GM12874 (cell line): Measurements from ENCODE around the gene CBX5.

Experiments
- CTCF ChIP-seq: IDR thresholded peaks from 2 replicates; pipeline ENCODE4 v1.5.1; 2011; ENCODE audit warnings: low read depth, mild to moderate bottlenecking, control low read depth, low read length, moderate library complexity; ENCODE audit not compliant: insufficient read depth

The CBX5 gene

GRCh38 chr12:54296393-54297099 lies 16.6 kb upstream of the CBX5 start:
- TF ChIP-seq CTCF, result no peak

GRCh38 chr12:54294953-54295566 lies 15.1 kb upstream of the CBX5 start:
- no peak for TF ChIP-seq CTCF

- TF ChIP-seq CTCF, result peak; percentile 81
Measured at GRCh38 chr12:54294152-54294952, 14.4 kb upstream of the CBX5 start.

GRCh38 chr12:54292931-54293241 lies 13.0 kb upstream of the CBX5 start:
- no peak for TF ChIP-seq CTCF

GRCh38 chr12:54292083-54292930 lies 12.4 kb upstream of the CBX5 start:
- no peak for TF ChIP-seq CTCF

GRCh38 chr12:54287261-54288157 lies 7.6 kb upstream of the CBX5 start:
- TF ChIP-seq CTCF, result no peak
